Adrenal gland (tissue), 12 donors: Measurements from ENCODE around the gene CDH4. TPM values are rescaled to one million over a fixed set of nuclear protein-coding genes. Genes with fewer than 3 reads are reported as not detected.

Experiments used
- DNase-seq, 7 donors: peaks; one replicate each; pipeline ENCODE4 v3.0.0-alpha.2; 2019 to 2020
- H3K27ac ChIP-seq, 5 donors: fragments of 200-600 bp; sonication (generic) in 4 of 5; 1 replicate in 3 of 5; 2 replicates in 2 of 5; pipeline versions ENCODE4 v1.5.1 to v1.8.0; 2016 to 2020; ENCODE audit warnings: mild to moderate bottlenecking in 1 of 5
- H3K27me3 ChIP-seq: fragments of 200-600 bp; 2 replicates; pipeline ENCODE4 v1.8.0; 2021
- H3K36me3 ChIP-seq, 2 donors: fragments of 200-600 bp; replicated peaks in 1 of 2; 1 replicate in 1 of 2; 2 replicates in 1 of 2; pipeline versions ENCODE4 v1.5.1 to v1.8.0; 2018 to 2022
- H3K4me1 ChIP-seq, 2 donors: fragments of 200-600 bp; replicated peaks in 1 of 2; 1 replicate in 1 of 2; 2 replicates in 1 of 2; pipeline versions ENCODE4 v1.5.1 to v1.8.0; 2018 to 2021
- H3K4me3 ChIP-seq, 4 donors: fragments of 200-600 bp; sonication (generic) in 3 of 4; one replicate each; pipeline ENCODE4 v1.5.1; 2016 to 2018
- H3K9me3 ChIP-seq, 3 donors: fragments of 200-600 bp; sonication (generic) in 1 of 3; replicated peaks in 1 of 3; 1 replicate in 2 of 3; 2 replicates in 1 of 3; pipeline versions ENCODE4 v1.5.1 to v1.8.0; 2016 to 2021
- POLR2A ChIP-seq, 2 donors: fragments of 450-650 bp; IDR thresholded peaks; one replicate each; pipeline ENCODE4 v1.6.1; 2017; ENCODE audit warnings: antibody characterized with exemption in 2 of 2, mild to moderate bottlenecking in 2 of 2, moderate library complexity in 1 of 2
- WGBS, 4 donors: extraction: QIAGEN DNeasy Blood & Tissue Kit in 2 of 4; methylation state at CpG; one replicate each; pipeline versions ENCODE4 v1.1.5 to v1.1.7; 2013 to 2017; 5-methylcytosine and 5-hydroxymethylcytosine counted together
- intact Hi-C, 2 donors: fragments of 100-400 bp; cut with DNase I; formaldehyde crosslinking; loops; one replicate each; pipeline versions ENCODE4 v1.14.1 to v1.15.0; 2022 to 2023
- polyA plus RNA-seq, 3 donors: library from polyadenylated mRNA; stranded (reverse); fragments of 200-250 nt in 2 of 3; fragments of 350-450 nt in 1 of 3; fragmentation: Illumina TruSeq in 1 of 3; extraction: RNeasy Lipid Tissue Mini Kit (QIAGEN cat#74804) in 1 of 3; gene quantifications; one replicate each; pipeline ENCODE4 v1.2.3, GENCODE V29; 2013 to 2014
- total RNA-seq, 9 donors: library from RNA; depleted of rRNA in 4 of 9; stranded (reverse); fragments of >200 nt in 4 of 9; fragments of 120-200 nt in 1 of 9; fragmentation: NEBNext Ultra II Directional in 1 of 9; extraction: Animal tissue kit (Norgen Biotek cat#: 25700) in 1 of 9; gene quantifications; one replicate each; pipeline versions ENCODE4 v1.1.0 to v1.2.4, GENCODE V29; 2013 to 2023
- TF ChIP-seq, protein P1 (sequence below), 6 experiments: fragments of 450-650 bp in 4 of 6; fragments of 200-600 bp in 2 of 6; sonication (generic) in 1 of 6; IDR thresholded peaks; 1 replicate in 5 of 6; 2 replicates in 1 of 6; pipeline versions ENCODE4 v1.5.1 to v1.8.0; 2016 to 2021; ENCODE audit warnings: antibody characterized with exemption in 6 of 6, mild to moderate bottlenecking in 2 of 6, moderate library complexity in 1 of 6
- donor health status: healthy with polysubstance abuse.
- donor health status: Bipolar disorder and iron deficiency.
- donor health status: DM: yes; HTN: yes; CAD: no.
- donor health status: DM: no; HTN: no; CAD: no.
- donor health status: DM: no; HTN: no; CAD: no.
- donor health status: DM: yes; HTN: yes; CAD: no.

CDH4 gene
- total and polyA plus RNA-seq, 12 donors: 0.08 to 0.53 (median 0.20) TPM; not detected in 3

DNA sequence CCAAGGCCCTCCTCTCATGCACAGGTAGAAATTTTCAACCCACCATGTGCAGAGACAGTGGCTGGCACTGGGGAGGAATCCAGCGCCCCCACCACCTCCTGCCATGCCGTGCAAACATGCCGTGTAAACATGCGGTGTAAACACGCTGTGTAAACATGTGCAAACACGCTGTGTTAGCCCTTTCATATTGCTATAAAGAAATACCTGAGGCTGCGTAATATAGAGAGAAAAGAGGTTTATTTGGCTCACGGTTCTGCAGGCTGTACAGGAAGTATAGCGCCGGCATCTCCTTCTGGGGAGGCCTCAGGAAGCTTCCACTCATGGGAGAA, 595.3 kb downstream of the CDH4 start:
- no peaks in the 10 kb centered on the region for H3K4me1 ChIP-seq
- H3K27ac ChIP-seq: no peak overlapping the region
- DNase-seq: no peak
- H3K9me3 ChIP-seq: no peaks in the 10 kb centered on the region
- intact Hi-C loops: no loop called here
- H3K36me3 ChIP-seq: no peaks in the 10 kb centered on the region
- TF ChIP-seq, protein P1, sequence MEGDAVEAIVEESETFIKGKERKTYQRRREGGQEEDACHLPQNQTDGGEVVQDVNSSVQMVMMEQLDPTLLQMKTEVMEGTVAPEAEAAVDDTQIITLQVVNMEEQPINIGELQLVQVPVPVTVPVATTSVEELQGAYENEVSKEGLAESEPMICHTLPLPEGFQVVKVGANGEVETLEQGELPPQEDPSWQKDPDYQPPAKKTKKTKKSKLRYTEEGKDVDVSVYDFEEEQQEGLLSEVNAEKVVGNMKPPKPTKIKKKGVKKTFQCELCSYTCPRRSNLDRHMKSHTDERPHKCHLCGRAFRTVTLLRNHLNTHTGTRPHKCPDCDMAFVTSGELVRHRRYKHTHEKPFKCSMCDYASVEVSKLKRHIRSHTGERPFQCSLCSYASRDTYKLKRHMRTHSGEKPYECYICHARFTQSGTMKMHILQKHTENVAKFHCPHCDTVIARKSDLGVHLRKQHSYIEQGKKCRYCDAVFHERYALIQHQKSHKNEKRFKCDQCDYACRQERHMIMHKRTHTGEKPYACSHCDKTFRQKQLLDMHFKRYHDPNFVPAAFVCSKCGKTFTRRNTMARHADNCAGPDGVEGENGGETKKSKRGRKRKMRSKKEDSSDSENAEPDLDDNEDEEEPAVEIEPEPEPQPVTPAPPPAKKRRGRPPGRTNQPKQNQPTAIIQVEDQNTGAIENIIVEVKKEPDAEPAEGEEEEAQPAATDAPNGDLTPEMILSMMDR (IDR thresholded peaks at IDR 0.05): no peak
- no peak for TF ChIP-seq POLR2A (IDR thresholded peaks at IDR 0.05)
- H3K27me3 ChIP-seq: no peaks in the 10 kb centered on the region
- WGBS, 4 donors: 89 to 94% (median 90%) methylated on average over 10 of the region's 10 CpGs
- H3K4me3 ChIP-seq: no peak overlapping the region

DNA sequence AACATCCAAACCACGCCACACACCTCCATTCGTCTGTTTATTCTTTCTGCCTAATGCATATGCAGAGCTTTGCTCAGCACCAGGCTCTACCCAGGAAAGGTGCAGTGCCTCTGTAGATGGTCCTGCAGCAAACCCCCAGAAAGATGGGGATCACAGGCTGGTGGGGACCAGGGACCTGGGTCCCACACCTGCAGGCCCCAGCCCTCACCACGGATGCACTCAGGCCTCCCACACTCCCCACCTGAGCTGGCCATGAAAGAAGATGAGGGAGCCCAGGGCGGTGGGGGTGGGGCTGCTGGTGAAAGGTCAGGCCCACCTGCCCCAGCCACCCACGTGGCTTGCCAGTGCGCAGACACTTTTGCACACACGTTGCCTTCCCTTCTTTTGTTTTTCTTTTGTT, 595.9 kb downstream of the CDH4 start:
- Histone ChIP-seq H3K27ac (no peak overlapping the region), H3K4me1 (no peaks in the 10 kb centered on the region), H3K36me3 (no peaks in the 10 kb centered on the region), H3K9me3 (no peaks in the 10 kb centered on the region), H3K4me3 (no peak overlapping the region), H3K27me3 (no peaks in the 10 kb centered on the region)
- DNase-seq: no peak
- 78 to 86% (median 82%) methylated on average over 7 of the region's 7 CpGs for WGBS, 4 donors
- intact Hi-C loops: no loop called here
- no peak for TF ChIP-seq POLR2A (IDR thresholded peaks at IDR 0.05)
- TF ChIP-seq, protein P1 (IDR thresholded peaks at IDR 0.05): no peak

DNA sequence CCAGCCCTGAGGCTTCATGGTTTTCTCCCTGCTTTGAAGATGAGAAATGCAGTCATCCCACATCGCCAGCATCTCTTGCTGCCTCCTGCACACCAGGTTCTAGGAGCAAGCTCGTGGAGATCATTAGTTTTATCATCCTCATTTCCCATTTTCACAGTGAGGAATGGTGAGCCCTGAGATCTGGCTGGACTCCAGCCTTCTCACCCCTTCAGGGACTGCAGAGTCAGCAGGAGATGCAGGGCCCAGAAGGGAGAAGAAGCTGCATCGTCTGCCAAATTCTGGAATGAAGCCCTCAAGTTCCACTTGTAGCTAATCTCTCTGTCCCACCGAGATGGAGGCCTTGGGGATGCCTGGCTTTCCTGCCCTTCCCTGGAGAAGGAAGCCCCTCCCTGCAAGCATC, 596.8 kb downstream of the CDH4 start:
- no peak overlapping the region for H3K27ac ChIP-seq
- H3K36me3 ChIP-seq: no peaks in the 10 kb centered on the region
- no peak overlapping the region for H3K4me3 ChIP-seq
- no peaks in the 10 kb centered on the region for H3K4me1 ChIP-seq
- no peaks in the 10 kb centered on the region for H3K27me3 ChIP-seq
- H3K9me3 ChIP-seq: no peaks in the 10 kb centered on the region
- TF ChIP-seq POLR2A (IDR thresholded peaks at IDR 0.05): no peak
- TF ChIP-seq, protein P1 (IDR thresholded peaks at IDR 0.05): no peak
- DNase-seq: no peak
- WGBS, 4 donors: 56 to 67% (median 63%) methylated on average over 3 to 4 of the region's 4 CpGs
- intact Hi-C loops: no loop called here

DNA sequence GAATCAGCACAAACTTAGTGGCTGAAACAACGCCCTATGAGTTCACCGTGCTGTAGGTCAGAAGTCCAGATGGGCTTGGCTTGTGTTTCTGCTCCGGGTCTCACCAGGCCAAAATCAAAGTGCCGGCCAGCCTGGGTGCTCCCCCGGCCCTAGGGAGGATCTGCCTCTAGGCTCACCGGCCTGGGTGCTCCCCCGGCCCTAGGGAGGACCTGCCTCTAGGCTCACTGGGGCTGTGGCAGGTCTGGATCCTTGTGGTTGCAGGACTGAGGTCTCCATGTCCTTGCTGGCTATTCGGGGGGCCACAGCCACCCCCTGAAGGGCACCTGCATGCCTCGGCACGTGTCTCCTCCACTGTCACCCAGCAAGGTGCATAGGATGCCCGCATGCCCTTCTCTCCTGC, 597.3 kb downstream of the CDH4 start:
- 78 to 82% (median 80%) methylated on average over 3 to 11 of the region's 11 CpGs for WGBS, 4 donors

More for the DNA sequence above, 597.3 kb downstream of the CDH4 start:
- no peaks in the 10 kb centered on the region for H3K27me3 ChIP-seq
- DNase-seq: no peak
- no peak overlapping the region for H3K27ac ChIP-seq
- H3K4me1 ChIP-seq: no peaks in the 10 kb centered on the region
- intact Hi-C loops: no loop called here
- TF ChIP-seq, protein P1 (IDR thresholded peaks at IDR 0.05): no peak
- H3K9me3 ChIP-seq: no peaks in the 10 kb centered on the region
- no peak overlapping the region for H3K4me3 ChIP-seq
- no peaks in the 10 kb centered on the region for H3K36me3 ChIP-seq
